GM23338 (cell line): ENCODE data around the gene YIPF6. TPM values are rescaled to one million over a fixed set of nuclear protein-coding genes. Genes with fewer than 3 reads are reported as not detected.

Experiments
- ATAC-seq: fragments of 200-7000 bp; cut with Tn5 transposase; 3 replicates; pipeline ENCODE4 v1.9.1; 2020
- DNase-seq: peaks from one replicate; pipeline ENCODE4 v3.0.0-alpha.2; 2015; ENCODE audit warnings: low spot score
- H2AFZ ChIP-seq: fragments of 200-600 bp; sonication (generic); 2 replicates; pipeline ENCODE4 v1.8.0; 2016; ENCODE audit warnings: antibody characterized with exemption, mild to moderate bottlenecking, moderate library complexity
- H3F3A ChIP-seq: fragments of 200-600 bp; sonication (generic); replicated peaks from 2 replicates; pipeline ENCODE4 v1.8.0; 2017; ENCODE audit warnings: antibody characterized with exemption, mixed run types, low read depth
- H3K27ac ChIP-seq: fragments of 200-600 bp; sonication (generic); 2 replicates; pipeline ENCODE4 v1.6.1; 2016; ENCODE audit warnings: low read depth
- H3K27me3 ChIP-seq: fragments of 200-600 bp; sonication (generic); 2 replicates; pipeline ENCODE4 v1.8.0; 2016; ENCODE audit warnings: mild to moderate bottlenecking, mixed run types, moderate library complexity; ENCODE audit not compliant: insufficient read depth
- H3K36me3 ChIP-seq: fragments of 200-600 bp; sonication (generic); 2 replicates; pipeline ENCODE4 v1.8.0; 2016; ENCODE audit warnings: mild to moderate bottlenecking; ENCODE audit not compliant: insufficient read depth
- H3K4me1 ChIP-seq: fragments of 200-600 bp; sonication (generic); 2 replicates; pipeline ENCODE4 v1.8.0; 2016; ENCODE audit warnings: mild to moderate bottlenecking, moderate library complexity; ENCODE audit not compliant: insufficient read depth
- H3K4me2 ChIP-seq: fragments of 200-600 bp; sonication (generic); 2 replicates; pipeline ENCODE4 v1.7.1; 2017; ENCODE audit warnings: mixed run types
- H3K4me3 ChIP-seq: fragments of 200-600 bp; sonication (generic); 2 replicates; pipeline ENCODE4 v1.6.1; 2016; ENCODE audit warnings: mixed run types
- H3K79me2 ChIP-seq: fragments of 200-600 bp; sonication (generic); replicated peaks from 2 replicates; pipeline ENCODE4 v1.8.0; 2017; ENCODE audit warnings: mild to moderate bottlenecking; ENCODE audit not compliant: insufficient read depth
- H3K9me2 ChIP-seq: fragments of 200-600 bp; sonication (generic); 2 replicates; pipeline ENCODE4 v1.8.0; 2017; ENCODE audit not compliant: insufficient read depth
- H4K20me1 ChIP-seq: fragments of 200-600 bp; sonication (generic); replicated peaks from 2 replicates; pipeline ENCODE4 v1.8.0; 2017; ENCODE audit warnings: mild to moderate bottlenecking; ENCODE audit not compliant: insufficient read depth
- H3K27ac Mint-ChIP-seq: 2 replicates; pipeline ENCODE4 v1.8.0; 2020; ENCODE audit warnings: inconsistent platforms, mild to moderate bottlenecking, moderate library complexity, mixed read lengths
- H3K27me3 Mint-ChIP-seq: 3 replicates; pipeline ENCODE4 v1.8.0; 2022; ENCODE audit warnings: low read depth, mild to moderate bottlenecking, moderate library complexity, mixed read lengths, inconsistent platforms; ENCODE audit not compliant: insufficient read depth, poor library complexity
- H3K36me3 Mint-ChIP-seq: 3 replicates; pipeline ENCODE4 v1.8.0; 2021; ENCODE audit warnings: low read depth, mild to moderate bottlenecking, inconsistent platforms, moderate library complexity, mixed read lengths
- H3K4me1 Mint-ChIP-seq: 3 replicates; pipeline ENCODE4 v1.8.0; 2020; ENCODE audit warnings: mild to moderate bottlenecking, inconsistent platforms, mixed read lengths
- H3K4me3 Mint-ChIP-seq: 3 replicates; pipeline ENCODE4 v1.8.0; 2021; ENCODE audit warnings: moderate library complexity, mild to moderate bottlenecking, inconsistent platforms, mixed read lengths
- H3K9me3 Mint-ChIP-seq: 3 replicates; pipeline ENCODE4 v1.8.0; 2020; ENCODE audit warnings: moderate library complexity, mild to moderate bottlenecking, inconsistent platforms, mixed read lengths
- CREB1 ChIP-seq: fragments of 250-450 bp; sonication (Bioruptor Pico); IDR thresholded peaks from 2 replicates; pipeline ENCODE4 v1.5.0; 2020; ENCODE audit warnings: low read depth, mild to moderate bottlenecking, moderate library complexity
- EZH2 ChIP-seq: fragments of 200-600 bp; sonication (generic); IDR thresholded peaks from one replicate; pipeline ENCODE4 v1.8.0; 2017; ENCODE audit warnings: antibody characterized with exemption, mild to moderate bottlenecking, low read depth; ENCODE audit not compliant: unreplicated experiment
- EZH2phosphoT487 ChIP-seq: fragments of 200-600 bp; sonication (generic); IDR thresholded peaks from one replicate; pipeline ENCODE4 v1.8.1; 2018; ENCODE audit warnings: antibody characterized with exemption; ENCODE audit not compliant: unreplicated experiment
- JUNB ChIP-seq: IDR thresholded peaks from one replicate; pipeline ENCODE4 v1.6.1; 2016; ENCODE audit warnings: antibody characterized with exemption; ENCODE audit not compliant: unreplicated experiment
- NANOG ChIP-seq: IDR thresholded peaks from 2 replicates; pipeline ENCODE4 v1.6.1; 2016; ENCODE audit warnings: antibody characterized with exemption, borderline replicate concordance
- POLR2AphosphoS5 ChIP-seq: IDR thresholded peaks from 2 replicates; pipeline ENCODE4 v1.6.1; 2016; ENCODE audit warnings: antibody characterized with exemption, low read depth
- STAT1 ChIP-seq: IDR thresholded peaks from one replicate; pipeline ENCODE4 v1.6.1; 2016; ENCODE audit warnings: antibody characterized with exemption; ENCODE audit not compliant: unreplicated experiment
- ZNF114 ChIP-seq: fragments of 250-450 bp; sonication (Bioruptor Pico); IDR thresholded peaks from 2 replicates; pipeline ENCODE4 v1.5.0; 2020; ENCODE audit warnings: mild to moderate bottlenecking, moderate library complexity
- ZNF331 ChIP-seq: fragments of 250-450 bp; sonication (Bioruptor Pico); IDR thresholded peaks from 2 replicates; pipeline ENCODE4 v1.5.0; 2020; ENCODE audit warnings: low read depth, mild to moderate bottlenecking, moderate library complexity
- polyA plus RNA-seq: library from polyadenylated mRNA; unstranded; fragments of >200 nt; fragmentation: Nextera tagmentation; extraction: Ambion mirVana; gene quantifications from 2 replicates; pipeline ENCODE4 v1.2.1, GENCODE V29; 2016
- total RNA-seq: library from RNA; depleted of rRNA; stranded (reverse); fragments of >200 nt; shearing (Covaris generic); gene quantifications from 2 replicates; pipeline ENCODE4 v1.2.3, GENCODE V29; 2014
- TF ChIP-seq, protein P1 (sequence below): IDR thresholded peaks from one replicate; pipeline ENCODE4 v1.6.1; 2018; ENCODE audit warnings: antibody characterized with exemption; ENCODE audit not compliant: unreplicated experiment
- TF ChIP-seq, protein P2 (sequence below), 2 experiments: fragments of 200-600 bp in 1 of 2; sonication (generic) in 1 of 2; conservative IDR thresholded peaks; 2 replicates each; pipeline versions ENCODE4 v1.5.1 to v1.6.1; 2016 to 2017; ENCODE audit warnings: antibody characterized with exemption in 2 of 2, low read depth in 2 of 2, mild to moderate bottlenecking in 2 of 2, moderate library complexity in 1 of 2
- TF ChIP-seq, protein P3 (sequence below): IDR thresholded peaks from 2 replicates; pipeline ENCODE4 v1.6.1; 2016; ENCODE audit warnings: antibody characterized with exemption

The YIPF6 gene
- total and polyA plus RNA-seq, 2 experiments from 2014 or later = 37.1 to 40.5 TPM

DNA sequence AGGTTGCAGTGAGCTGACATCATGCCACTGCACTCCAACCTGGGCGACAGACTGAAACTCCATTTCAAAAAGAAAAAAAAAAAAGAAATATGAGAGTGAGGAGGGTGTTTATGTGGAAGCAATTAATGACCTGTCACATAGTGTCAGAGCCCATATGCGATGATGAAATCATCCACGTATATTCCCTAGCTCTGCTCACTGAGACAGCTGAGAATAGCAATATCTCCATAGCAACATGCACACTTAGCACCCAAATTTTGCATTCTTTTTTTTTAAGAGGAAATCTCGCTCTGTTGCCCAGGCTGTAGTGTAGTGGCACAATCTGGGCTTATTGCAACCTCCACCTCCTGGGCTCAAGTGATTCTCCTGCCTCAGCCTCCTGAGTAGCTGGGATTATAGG, 34.1 kb upstream of the YIPF6 start (continued):
- TF ChIP-seq EZH2phosphoT487 (no peak), CREB1 (CRISPR knock-in tag) (no peak), ZNF114 (CRISPR knock-in tag) (no peak)
- TF ChIP-seq, protein P1, sequence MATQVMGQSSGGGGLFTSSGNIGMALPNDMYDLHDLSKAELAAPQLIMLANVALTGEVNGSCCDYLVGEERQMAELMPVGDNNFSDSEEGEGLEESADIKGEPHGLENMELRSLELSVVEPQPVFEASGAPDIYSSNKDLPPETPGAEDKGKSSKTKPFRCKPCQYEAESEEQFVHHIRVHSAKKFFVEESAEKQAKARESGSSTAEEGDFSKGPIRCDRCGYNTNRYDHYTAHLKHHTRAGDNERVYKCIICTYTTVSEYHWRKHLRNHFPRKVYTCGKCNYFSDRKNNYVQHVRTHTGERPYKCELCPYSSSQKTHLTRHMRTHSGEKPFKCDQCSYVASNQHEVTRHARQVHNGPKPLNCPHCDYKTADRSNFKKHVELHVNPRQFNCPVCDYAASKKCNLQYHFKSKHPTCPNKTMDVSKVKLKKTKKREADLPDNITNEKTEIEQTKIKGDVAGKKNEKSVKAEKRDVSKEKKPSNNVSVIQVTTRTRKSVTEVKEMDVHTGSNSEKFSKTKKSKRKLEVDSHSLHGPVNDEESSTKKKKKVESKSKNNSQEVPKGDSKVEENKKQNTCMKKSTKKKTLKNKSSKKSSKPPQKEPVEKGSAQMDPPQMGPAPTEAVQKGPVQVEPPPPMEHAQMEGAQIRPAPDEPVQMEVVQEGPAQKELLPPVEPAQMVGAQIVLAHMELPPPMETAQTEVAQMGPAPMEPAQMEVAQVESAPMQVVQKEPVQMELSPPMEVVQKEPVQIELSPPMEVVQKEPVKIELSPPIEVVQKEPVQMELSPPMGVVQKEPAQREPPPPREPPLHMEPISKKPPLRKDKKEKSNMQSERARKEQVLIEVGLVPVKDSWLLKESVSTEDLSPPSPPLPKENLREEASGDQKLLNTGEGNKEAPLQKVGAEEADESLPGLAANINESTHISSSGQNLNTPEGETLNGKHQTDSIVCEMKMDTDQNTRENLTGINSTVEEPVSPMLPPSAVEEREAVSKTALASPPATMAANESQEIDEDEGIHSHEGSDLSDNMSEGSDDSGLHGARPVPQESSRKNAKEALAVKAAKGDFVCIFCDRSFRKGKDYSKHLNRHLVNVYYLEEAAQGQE = no peak

DNA sequence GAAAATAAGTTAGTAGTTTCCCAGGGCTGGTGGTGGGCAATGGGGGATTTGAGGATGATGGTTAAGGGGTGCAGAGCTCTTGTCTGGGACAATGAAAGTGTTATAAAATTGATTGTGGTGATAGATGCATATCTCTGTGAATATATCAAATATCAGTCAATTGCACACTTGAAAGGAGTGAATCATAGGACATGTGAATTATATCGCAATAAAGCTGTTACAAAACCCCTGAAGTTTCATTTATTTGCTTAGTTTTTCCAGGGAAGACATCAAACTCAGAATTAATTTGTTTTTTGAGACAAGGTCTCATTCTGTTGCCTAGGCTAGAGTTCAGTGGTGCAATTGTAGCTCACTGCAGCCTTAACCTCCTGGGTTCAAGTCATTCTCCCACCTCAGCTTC, 17.9 kb upstream of the YIPF6 start:
- Histone ChIP-seq H3K79me2 (no peaks in the 10 kb centered on the region), H3K9me2 (no peaks in the 10 kb centered on the region), H3K27ac (no peak overlapping the region), H3K36me3 (no peaks in the 10 kb centered on the region), H3K4me3 (no peak overlapping the region), H3F3A (no peaks in the 10 kb centered on the region), H4K20me1 (no peaks in the 10 kb centered on the region), H2AFZ (no peak overlapping the region), H3K27me3 (no peaks in the 10 kb centered on the region), H3K4me1 (no peaks in the 10 kb centered on the region), H3K4me2 (no peak overlapping the region)
- ATAC-seq (no peak), DNase-seq (no peak)
- Mint-ChIP-seq H3K36me3 (no peaks in the 10 kb centered on the region), H3K27ac (no peak overlapping the region), H3K4me3 (no peak overlapping the region), H3K27me3 (peaks cover 2% of the 10 kb centered on the region), H3K4me1 (no peaks in the 10 kb centered on the region), H3K9me3 (peaks cover 2% of the 10 kb centered on the region; the same call in 1 of the 3 replicates)
- TF ChIP-seq ZNF331 = no peak
- TF ChIP-seq, protein P2, sequence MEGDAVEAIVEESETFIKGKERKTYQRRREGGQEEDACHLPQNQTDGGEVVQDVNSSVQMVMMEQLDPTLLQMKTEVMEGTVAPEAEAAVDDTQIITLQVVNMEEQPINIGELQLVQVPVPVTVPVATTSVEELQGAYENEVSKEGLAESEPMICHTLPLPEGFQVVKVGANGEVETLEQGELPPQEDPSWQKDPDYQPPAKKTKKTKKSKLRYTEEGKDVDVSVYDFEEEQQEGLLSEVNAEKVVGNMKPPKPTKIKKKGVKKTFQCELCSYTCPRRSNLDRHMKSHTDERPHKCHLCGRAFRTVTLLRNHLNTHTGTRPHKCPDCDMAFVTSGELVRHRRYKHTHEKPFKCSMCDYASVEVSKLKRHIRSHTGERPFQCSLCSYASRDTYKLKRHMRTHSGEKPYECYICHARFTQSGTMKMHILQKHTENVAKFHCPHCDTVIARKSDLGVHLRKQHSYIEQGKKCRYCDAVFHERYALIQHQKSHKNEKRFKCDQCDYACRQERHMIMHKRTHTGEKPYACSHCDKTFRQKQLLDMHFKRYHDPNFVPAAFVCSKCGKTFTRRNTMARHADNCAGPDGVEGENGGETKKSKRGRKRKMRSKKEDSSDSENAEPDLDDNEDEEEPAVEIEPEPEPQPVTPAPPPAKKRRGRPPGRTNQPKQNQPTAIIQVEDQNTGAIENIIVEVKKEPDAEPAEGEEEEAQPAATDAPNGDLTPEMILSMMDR (conservative IDR thresholded peaks at IDR 0.05; ENCODE audit: low read depth in 2 of 2) = no peak
- TF ChIP-seq STAT1 = no peak
- TF ChIP-seq, protein P1 = no peak
- TF ChIP-seq JUNB = no peak
- TF ChIP-seq, protein P3, sequence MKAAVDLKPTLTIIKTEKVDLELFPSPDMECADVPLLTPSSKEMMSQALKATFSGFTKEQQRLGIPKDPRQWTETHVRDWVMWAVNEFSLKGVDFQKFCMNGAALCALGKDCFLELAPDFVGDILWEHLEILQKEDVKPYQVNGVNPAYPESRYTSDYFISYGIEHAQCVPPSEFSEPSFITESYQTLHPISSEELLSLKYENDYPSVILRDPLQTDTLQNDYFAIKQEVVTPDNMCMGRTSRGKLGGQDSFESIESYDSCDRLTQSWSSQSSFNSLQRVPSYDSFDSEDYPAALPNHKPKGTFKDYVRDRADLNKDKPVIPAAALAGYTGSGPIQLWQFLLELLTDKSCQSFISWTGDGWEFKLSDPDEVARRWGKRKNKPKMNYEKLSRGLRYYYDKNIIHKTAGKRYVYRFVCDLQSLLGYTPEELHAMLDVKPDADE = no peak
- TF ChIP-seq ZNF114 (CRISPR knock-in tag) = no peak
- TF ChIP-seq CREB1 (CRISPR knock-in tag) = no peak
- no peak for TF ChIP-seq EZH2
- no peak for TF ChIP-seq NANOG
- TF ChIP-seq POLR2AphosphoS5 = no peak
